ENCODE data around the gene NKX2-2.

Gene NKX2-2

DNA sequence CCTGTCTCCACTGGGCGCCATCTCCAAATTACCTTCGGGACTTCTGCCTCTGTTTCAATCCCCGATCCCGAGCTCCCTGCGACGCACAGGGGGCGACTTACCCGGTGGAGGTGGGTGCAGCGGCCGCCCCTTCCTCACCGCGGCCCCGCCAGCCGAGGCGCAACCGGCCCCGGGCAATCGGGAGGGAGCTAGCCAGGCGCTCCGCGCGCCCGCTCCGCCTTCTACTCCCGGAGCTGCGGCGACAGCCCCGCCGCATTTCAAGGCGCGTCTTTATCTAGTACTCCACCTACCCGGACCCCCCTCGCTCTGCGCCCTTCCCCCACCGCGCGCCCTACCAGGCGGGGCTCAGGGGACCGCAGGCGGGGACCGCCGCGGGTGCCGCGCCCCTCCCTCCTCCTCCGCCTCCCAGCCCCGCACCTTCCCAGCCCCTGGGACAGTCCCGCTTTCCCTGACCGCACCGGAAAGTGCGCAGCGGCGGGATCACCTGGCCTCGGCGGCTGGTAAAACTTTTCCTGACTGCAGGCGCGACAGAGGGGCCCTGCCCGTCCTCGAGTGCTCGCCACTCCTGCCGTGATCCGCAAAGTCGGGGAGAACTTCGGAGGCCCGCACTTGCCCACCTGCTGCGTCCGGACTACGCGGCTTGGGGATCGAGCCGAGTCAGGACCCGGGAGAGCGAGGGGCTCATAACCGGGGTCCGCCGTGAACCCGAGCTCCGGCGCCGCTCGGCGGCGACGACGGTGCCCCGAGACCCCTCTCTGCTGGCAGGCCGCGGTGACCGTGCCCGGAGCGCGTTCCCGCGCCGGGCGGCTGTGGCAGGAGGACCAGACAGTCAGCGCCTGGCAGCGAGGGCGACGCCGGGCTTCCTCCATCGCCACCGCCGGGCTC lies 8.0 kb upstream of the NKX2-2 start:
- DNase-seq = peak; percentile 19

DNA sequence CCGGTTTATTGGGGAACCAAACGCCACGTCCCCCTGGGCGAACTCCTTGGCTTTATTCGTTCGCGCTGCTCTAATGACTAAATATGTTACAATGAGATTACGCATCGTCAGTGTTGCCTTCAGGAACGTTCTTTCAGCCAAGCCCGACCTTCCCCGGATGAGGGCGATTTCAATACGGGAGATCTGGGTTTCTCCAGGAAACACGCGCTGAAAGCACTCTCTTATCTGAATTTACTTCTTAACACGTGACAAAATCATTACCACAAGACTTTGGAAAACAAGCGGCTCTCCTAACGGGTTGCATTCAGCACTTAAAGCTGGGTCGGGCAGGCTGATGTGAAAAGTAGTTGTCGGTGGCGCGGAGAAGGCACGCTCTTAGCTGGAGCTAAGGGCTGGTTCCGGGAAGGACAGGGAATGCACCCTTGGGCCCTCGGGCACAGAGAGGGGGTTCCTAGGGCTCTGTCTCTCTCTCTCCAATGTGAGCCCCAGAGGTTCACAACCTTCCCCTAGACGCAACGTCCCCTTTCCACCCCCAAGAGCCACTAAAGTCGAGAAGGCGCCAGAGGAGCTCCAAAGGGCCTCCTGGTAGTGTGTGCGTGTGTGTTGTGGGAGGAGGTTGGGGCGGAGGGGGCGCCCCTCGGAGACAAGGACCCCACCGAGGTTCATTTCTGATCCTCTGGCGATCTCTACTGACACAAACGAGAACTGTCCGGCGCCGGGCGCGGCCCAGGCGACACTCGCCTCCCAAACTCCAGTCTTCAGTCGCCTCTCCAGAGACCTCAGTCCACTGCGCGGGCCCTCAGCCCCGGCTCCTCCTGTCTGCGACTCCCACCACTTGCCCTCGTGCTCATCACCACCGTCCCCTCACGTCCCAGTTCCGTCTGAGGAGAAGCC lies 7.1 kb upstream of the NKX2-2 start:
- no peak for DNase-seq

- no peak for DNase-seq
Measured at GRCh38 chr20:21519136-21519584, 5.3 kb upstream of the NKX2-2 start.

GRCh38 chr20:21518292-21518991 lies 4.6 kb upstream of the NKX2-2 start:
- peak; percentile 70 for DNase-seq

GRCh38 chr20:21517566-21518277 lies 3.9 kb upstream of the NKX2-2 start:
- no peak for DNase-seq

DNA sequence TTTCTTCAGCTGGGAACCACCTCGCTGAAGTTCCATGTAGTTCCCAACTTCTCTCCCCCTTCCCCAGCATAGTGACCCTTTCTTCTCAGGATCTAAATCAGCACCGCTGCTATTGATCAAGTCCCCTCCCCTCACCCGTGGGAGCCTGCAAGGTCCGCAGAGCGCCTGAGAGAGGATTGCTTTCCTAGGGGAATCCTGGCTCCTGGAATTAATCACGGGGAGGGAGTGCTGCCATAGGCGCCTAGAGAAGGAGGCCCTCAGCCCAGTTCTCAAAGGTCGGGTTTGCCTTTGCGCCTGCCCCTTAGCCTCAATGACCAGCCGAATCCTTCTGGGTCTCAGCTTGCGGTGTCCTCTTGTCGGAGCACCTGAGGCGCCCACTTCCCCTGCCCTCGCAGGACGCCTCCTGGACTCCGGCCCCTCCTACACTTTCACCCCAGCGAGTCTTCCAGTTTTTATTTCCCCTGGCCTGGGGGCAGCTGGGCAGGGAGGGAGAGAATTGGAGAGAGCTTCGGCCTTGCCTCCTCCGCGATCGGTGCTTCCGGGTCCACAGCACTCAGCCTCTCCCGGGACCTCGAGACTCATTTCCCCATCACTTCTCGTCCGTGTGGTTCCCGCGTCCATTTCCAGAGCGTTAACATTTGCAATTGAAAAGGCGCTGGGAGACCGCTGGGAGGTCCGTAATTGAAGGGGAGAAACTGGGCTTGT lies 3.1 kb upstream of the NKX2-2 start:
- no peak for DNase-seq

DNA sequence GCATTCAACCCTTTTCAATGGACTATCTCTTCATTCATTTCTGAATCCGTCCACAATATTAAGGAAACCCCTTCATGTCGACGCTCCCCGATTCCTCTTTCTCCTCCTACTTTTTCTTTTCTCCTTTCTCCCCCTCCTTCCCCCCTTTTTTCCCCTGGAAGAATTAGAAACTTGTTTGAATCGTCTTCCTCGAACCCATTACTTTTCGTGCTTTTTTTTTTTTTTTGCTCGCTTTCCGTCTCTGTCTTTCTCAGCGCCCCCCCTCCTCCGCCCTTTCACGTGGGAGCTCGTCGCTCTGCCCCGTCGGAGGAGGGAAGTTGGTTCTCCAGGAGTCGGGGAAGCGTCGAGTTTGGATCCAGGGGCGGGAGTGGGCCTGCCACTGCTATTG lies 2.3 kb upstream of the NKX2-2 start:
- DNase-seq = no peak

GRCh38 chr20:21515300-21516179 lies 1.7 kb upstream of the NKX2-2 start:
- no peak for DNase-seq

DNA sequence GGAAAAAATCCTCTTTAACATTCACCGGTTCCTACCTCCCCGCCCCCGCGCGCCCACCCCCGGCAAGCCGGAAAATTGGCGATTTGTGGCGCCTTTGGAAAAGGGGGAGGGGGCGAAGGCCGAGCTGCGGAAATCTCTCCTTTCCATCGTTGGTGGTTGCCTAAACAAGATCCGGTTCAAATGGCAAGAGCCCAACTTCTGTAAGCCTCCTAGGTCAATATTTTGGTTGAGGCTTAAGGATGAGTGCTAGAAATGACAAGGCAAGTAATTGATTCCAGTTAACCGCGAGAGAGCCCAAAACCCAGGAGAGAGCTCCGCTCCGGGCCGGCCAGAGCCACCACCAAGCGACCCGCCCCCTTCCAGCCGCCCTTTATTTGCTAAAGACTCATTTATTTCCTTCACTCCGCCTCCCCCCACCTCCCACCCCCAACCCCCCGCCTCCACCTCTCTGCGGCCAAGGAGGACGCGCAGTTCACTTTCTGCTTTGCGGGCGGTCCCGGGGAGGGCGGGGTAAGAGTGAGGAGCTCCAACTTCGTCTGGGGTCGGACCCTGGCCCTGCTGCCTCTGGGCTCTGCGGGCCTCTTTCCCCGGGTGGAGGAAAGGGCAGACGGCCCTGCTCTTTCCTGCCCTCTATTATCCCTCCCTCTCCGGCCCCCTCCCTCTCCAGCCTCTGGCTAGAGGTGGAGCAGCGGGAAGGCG lies 838 bp upstream of the NKX2-2 start:
- no peak for DNase-seq

DNA sequence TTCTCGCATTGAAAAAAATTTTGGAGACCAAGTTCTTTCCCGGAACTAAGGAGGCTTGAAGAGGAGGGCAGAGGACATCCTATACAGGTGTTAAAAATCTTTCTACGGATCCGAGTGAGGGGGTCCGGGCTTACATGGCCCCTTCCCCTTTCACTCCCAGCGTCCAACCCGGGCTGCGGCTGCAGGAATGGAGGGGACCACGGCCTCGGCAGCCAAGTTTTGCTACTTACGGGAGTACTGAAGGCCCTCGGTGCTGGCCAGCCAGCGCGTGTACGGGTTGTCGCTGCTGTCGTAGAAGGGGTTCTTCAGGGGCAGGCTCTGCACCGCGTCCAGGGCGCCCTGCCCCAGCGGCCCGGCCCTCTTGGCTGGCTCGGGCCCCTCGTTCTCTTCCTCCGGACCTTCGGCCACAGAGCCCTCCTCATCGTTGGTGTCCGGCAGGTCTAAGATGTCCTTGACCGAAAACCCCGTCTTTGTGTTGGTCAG lies 642 bp downstream of the NKX2-2 start:
- no peak for DNase-seq

- DNase-seq = no peak
Measured at GRCh38 chr20:21512634-21513180, 1.2 kb downstream of the NKX2-2 start.

GRCh38 chr20:21511850-21512633 lies 1.8 kb downstream of the NKX2-2 start:
- no peak for DNase-seq

- no peak for DNase-seq
Measured at GRCh38 chr20:21511485-21511849, 2.4 kb downstream of the NKX2-2 start.

DNA sequence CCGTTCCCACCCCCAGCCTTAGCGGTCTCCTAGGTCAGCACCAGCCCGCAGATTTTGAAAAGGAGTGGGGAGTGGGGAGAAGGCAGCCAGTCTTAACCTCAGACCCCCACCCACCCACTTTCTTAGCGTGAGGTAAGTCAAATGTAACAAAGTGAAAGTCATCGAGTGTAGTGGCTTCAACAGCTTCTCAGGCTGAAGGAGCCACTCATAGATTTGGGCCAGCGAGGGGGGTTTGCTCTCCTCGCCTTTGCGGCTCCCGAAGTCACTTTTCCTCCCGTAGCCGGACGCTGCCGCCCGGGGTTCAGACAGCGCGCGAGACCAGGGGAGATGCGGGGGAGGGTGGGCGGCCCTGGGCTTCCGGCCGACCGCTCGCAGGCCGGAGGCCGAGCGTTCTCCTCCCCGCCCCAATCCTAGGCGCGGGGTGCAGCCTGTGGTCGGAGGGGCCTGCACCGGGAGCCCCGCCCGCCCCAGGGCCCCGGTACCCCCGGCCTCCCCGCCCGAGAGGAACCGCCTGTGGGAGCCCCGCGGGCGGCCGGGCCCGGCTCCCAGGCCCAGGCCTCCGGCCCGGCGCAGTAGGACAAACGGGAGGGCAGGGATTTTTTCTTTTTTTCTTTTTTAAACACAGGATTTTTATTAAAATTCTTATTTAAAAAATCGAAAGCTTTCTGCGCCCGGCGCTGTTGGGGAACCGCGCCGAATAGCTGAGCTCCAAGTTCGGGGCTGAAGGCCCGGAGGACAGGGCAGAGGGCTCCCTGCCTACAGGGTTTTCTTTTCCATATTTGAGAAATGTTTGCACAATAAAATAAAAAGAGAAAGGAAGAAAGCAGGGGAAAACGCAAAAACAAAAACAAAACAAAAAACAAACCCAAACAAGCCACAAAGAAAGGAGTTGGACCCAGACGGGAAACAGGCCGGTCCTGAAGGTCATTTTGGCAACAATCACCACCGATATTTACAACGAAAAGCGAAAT lies 3.2 kb downstream of the NKX2-2 start:
- no peak for DNase-seq

DNA sequence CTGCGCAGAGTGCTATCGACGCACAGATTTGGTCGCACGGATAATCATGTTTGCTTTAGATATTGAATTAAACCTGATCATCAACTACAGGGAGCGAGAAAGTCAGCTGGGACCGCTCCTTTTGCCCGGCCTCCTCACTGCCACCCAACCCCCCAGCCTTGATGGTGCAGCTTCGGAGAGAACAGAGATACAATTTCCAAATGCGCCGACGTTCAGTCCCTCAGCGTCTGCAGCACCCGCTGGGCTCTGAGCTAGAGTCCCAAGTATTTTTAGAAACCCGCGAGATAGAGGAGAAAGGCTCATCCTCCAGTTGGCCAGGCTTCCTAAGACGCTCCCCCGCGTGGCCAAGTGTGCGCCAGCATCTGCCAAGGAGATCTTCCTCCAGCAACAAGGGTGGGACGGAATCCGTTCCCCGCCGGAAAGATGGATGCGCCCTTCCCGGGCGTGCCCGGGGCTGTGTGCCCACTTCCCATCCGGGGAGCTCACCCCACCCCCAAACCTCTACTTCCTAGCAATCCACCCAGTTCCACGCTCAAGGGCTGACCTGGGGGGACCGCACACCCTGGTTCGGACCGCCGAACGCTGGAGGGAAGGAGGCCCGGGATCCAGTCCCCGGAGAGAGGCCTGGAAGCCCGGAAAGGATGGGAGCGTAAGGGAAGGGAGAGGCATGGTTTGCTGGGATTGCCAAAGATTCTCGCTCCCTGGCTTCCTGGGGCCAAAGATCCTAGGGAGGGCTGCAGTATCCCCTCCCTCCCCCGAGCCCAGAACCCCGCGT lies 4.1 kb downstream of the NKX2-2 start:
- DNase-seq = no peak

DNA sequence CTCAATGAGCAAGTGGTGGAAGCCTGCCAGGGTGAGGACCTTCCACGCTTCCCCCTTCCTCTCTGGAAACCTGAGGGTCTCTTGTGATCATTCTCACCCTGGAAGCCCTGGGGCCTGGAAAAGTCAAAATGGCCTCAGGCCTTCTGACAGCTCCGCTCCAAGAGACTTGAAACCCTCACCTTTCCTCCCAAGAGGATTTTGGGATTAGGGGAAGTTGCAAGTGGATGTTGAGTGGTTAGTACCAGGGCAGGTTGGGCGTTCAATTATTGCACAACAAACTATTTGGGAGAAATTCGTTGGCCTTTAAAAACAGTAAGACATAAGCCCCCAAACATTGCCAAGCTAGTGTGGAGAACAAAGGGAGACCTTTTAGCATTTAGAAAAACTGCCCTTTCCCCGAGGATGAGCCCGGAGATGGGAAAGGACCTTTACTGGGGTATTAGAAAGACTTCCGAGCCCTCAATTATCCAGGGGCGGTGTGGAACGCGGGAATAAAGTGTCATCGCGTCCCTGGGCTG lies 4.7 kb downstream of the NKX2-2 start:
- DNase-seq = no peak

All from NCI-H774 (cell line).